Duodenal mucosa (tissue), 2 donors: Measurements from ENCODE around the gene DCX.
"Not testable (repeated sequence)": the region's sequence is repeated elsewhere in the genome, so short reads cannot be mapped to it uniquely, and the experiment has no call there.

Source experiments
- H3K27ac ChIP-seq: one replicate; pipeline ENCODE4 v1.7.0; 2013; ENCODE audit warnings: low read depth, low read length
- H3K27me3 ChIP-seq, 2 donors: one replicate each; pipeline ENCODE4 v1.7.0; 2013; ENCODE audit warnings: low read length in 2 of 2, control low read depth in 1 of 2; ENCODE audit not compliant: insufficient read depth in 2 of 2, control insufficient read depth in 1 of 2
- H3K36me3 ChIP-seq, 2 donors: one replicate each; pipeline ENCODE4 v1.7.0; 2013; ENCODE audit warnings: low read length in 2 of 2, control low read depth in 1 of 2; ENCODE audit not compliant: insufficient read depth in 2 of 2, control insufficient read depth in 1 of 2
- H3K4me1 ChIP-seq, 2 donors: one replicate each; pipeline ENCODE4 v1.7.0; 2013; ENCODE audit warnings: low read length in 2 of 2, control low read depth in 1 of 2; ENCODE audit not compliant: insufficient read depth in 2 of 2, control insufficient read depth in 1 of 2
- H3K4me3 ChIP-seq, 2 donors: one replicate each; pipeline ENCODE4 v1.7.0; 2013; ENCODE audit warnings: low read length in 2 of 2, low read depth in 1 of 2
- H3K9ac ChIP-seq, 2 donors: one replicate each; pipeline ENCODE4 v1.7.0; 2013; ENCODE audit warnings: low read length in 2 of 2, low read depth in 1 of 2
- H3K9me3 ChIP-seq, 2 donors: one replicate each; pipeline ENCODE4 v1.7.0; 2013; ENCODE audit warnings: low read length in 2 of 2, control low read depth in 1 of 2; ENCODE audit not compliant: control insufficient read depth in 1 of 2

The DCX gene

DNA sequence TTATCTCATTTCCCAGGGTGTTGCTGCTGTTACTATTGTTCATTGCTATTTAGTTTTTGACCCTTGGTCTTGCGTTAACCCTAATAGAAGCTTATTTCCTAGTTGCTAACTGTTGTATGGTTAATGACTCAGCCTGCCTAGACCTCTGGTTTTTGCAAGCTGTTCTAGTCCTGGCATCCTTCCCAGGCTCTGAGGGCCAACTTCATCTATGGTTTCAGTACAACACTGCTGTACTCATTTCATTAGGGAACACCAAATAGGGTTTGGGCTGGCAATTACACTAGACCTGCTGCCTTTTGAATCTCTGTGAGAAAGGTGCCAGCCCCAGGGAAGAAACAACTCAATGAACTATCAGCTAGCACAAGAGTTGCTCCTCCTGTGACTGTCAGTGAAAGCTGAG, 59.6 kb downstream of the DCX start:
- H3K4me1 ChIP-seq = peaks cover 9 to 13% of the 10 kb centered on the region in 2 donors
- no peaks in the 10 kb centered on the region for H3K27me3 ChIP-seq
- no peak overlapping the region for H3K27ac ChIP-seq
- H3K4me3 ChIP-seq = no peak overlapping the region
- no peak overlapping the region for H3K9ac ChIP-seq
- no peaks in the 10 kb centered on the region for H3K36me3 ChIP-seq
- H3K9me3 ChIP-seq = no peaks in the 10 kb centered on the region

DNA sequence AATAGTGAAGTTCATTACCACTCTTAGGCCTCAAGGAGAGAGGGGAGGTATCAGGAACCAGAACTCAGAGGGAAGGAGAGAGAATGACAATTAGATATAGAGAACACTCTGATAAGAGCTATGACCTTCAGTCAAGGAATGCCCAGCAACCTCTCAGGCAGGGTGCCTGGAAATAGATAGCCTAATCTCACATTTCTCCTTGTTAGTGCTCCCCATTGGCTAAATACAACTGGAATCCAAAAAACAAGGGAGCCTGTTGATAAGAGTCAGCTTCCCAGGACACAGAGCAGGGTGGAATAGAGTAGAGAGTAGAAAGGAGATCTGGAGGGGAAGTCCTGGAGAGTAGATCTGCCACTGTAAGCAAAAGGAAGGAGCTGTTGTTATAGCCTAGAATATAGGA, 62.1 kb downstream of the DCX start:
- Histone ChIP-seq H3K27ac (no peak overlapping the region), H3K27me3 (no peaks in the 10 kb centered on the region), H3K36me3 (no peaks in the 10 kb centered on the region), H3K4me3 (no peak overlapping the region), H3K4me1 (peaks cover 9 to 13% of the 10 kb centered on the region in 2 donors), H3K9ac (no peak overlapping the region), H3K9me3 (no peaks in the 10 kb centered on the region)

DNA sequence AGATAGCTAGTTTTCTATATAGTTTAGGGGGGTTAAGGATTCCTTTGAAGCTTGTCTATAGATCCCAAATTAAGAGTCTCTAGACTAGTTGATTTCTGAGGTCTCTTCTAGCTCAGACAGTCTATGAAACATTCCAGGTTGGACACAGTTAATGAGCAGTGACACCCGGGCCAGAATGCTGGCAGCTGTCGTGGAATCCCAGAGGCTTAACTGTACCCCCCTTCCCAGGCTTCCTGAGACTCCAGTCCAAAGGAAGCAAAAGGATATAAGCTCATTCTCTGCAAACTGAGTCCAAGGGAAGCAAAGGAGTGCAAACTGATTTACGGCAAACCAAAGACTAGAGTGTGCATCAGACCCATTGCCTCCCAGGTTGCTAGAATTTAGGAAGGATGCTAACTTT, 62.9 kb downstream of the DCX start:
- Histone ChIP-seq H3K27ac (no peak overlapping the region), H3K9ac (no peak overlapping the region), H3K4me1 (peaks cover 9 to 13% of the 10 kb centered on the region in 2 donors), H3K9me3 (no peaks in the 10 kb centered on the region), H3K4me3 (no peak overlapping the region), H3K27me3 (no peaks in the 10 kb centered on the region), H3K36me3 (no peaks in the 10 kb centered on the region)

DNA sequence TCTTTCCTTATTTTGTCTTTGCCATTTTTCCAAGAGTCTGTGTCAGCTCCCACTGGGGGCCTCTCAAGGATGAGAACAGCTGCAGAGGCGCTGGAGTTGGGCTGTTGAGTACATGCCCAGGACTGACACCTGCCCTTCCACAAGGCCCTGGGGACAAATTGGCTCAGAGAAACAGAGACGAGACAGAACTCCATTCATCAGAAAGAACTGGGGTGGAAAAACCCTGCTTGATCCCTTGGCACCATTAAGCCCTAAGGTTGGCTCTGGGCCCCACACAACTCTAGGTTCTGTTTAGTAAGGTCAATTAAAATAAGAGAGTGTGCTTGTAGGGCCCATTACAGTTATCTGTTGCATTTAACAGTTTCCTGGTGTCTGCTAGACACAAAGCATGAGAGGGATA, 63.6 kb downstream of the DCX start:
- no peak overlapping the region for H3K4me3 ChIP-seq
- no peaks in the 10 kb centered on the region for H3K27me3 ChIP-seq
- H3K9me3 ChIP-seq = no peaks in the 10 kb centered on the region
- H3K4me1 ChIP-seq = peaks cover 9 to 13% of the 10 kb centered on the region in 2 donors
- H3K9ac ChIP-seq = no peak overlapping the region
- H3K36me3 ChIP-seq = no peaks in the 10 kb centered on the region
- H3K27ac ChIP-seq = no peak overlapping the region

DNA sequence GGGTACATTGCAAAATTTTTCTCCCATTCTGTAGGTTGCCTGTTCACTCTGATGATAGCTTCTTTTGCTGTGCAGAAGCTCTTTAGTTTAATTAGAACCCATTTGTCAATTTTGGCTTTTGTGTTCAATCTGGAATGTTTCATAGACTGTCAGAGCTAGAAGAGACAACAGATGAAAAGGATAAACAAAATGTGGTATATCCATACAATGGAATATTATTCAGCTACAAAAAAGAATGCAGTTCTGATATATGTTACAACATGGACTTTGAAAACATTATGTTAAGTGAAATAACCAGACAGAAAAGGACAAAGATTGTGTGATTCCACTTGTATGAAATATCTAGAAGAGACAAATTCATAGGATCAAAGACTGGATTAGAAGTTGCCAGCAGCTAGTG, 65.8 kb downstream of the DCX start:
- H3K4me1 ChIP-seq, H3K9me3 ChIP-seq, H3K4me3 ChIP-seq, H3K36me3 ChIP-seq, H3K9ac ChIP-seq, H3K27me3 ChIP-seq, H3K27ac ChIP-seq: not testable (repeated sequence)

DNA sequence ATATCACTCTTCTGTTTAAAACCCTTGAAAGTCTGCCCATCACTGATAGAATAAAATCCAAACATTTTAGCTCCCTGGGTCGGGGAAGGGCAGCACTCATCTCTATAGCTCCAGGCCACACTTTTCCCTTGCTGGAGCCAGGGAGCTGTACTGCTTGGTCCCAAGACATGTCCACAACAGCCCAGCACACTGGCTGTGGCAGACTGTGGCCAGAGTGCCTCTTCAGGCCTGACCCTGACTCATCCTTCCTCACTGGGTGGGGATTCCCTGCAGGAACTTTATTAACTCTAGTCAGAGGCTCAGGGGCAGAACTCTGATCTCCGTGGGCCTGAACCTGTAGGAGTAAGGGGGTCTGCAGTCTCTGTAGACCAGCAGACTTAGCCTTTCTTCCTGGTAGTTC, 71.9 kb downstream of the DCX start:
- Histone ChIP-seq H3K36me3 (no peaks in the 10 kb centered on the region), H3K4me1 (no peaks in the 10 kb centered on the region), H3K27ac (no peak overlapping the region), H3K9me3 (no peaks in the 10 kb centered on the region), H3K4me3 (no peak overlapping the region), H3K9ac (no peak overlapping the region), H3K27me3 (no peaks in the 10 kb centered on the region)

DNA sequence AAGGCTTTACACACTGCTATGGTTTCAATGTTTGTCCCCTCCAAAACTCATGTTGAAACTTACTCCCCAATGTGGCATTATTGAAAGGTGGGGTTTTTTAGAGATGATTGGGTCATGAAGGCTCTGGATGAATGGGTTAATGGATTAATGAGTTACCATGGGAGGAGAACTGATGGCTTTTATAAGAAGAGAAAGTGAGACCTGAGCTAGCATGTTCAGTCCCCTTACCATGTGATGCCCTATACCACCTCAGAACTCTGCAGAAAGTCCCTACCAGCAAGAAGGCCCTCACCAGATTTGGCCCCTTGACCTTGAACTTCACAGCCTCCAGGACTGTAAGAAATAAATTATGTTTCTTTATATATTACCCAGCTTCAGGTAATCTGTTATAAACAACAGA, 72.8 kb downstream of the DCX start:
- no peaks in the 10 kb centered on the region for H3K27me3 ChIP-seq
- no peak overlapping the region for H3K4me3 ChIP-seq
- no peaks in the 10 kb centered on the region for H3K9me3 ChIP-seq
- H3K36me3 ChIP-seq = no peaks in the 10 kb centered on the region
- H3K27ac ChIP-seq = no peak overlapping the region
- no peak overlapping the region for H3K9ac ChIP-seq
- no peaks in the 10 kb centered on the region for H3K4me1 ChIP-seq

DNA sequence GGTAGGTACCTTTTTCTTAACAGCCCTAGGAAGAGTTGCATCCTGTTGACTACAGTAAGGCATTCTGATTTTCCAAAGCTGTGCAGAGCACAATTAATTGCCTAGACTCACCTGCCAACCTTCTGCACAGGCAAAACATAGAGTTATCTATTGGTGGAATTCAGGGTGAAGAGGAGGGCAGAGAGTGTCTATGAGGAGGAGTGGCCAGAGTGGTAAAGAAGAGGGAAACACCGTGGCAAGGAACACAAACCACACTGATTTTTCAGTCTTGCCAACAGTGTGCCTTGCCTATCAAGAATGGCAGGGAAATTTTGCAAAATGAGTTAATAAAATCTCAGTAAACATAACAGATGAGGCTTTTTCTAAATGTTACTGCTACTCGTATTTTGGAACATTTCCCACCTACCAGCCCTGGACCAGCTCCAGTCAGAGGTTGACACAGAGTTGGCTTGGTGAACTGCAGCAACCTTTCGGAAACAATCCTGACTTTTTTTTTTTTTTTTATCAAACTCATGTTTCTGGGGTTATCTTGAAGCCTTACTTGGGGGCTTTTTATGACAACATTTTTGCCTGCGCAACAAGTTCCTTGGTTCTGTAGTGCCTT, 73.8 kb downstream of the DCX start:
- no peaks in the 10 kb centered on the region for H3K27me3 ChIP-seq
- no peaks in the 10 kb centered on the region for H3K36me3 ChIP-seq
- H3K9me3 ChIP-seq = no peaks in the 10 kb centered on the region
- H3K4me1 ChIP-seq = no peaks in the 10 kb centered on the region
- H3K4me3 ChIP-seq = no peak overlapping the region
- H3K9ac ChIP-seq = no peak overlapping the region
- no peak overlapping the region for H3K27ac ChIP-seq

DNA sequence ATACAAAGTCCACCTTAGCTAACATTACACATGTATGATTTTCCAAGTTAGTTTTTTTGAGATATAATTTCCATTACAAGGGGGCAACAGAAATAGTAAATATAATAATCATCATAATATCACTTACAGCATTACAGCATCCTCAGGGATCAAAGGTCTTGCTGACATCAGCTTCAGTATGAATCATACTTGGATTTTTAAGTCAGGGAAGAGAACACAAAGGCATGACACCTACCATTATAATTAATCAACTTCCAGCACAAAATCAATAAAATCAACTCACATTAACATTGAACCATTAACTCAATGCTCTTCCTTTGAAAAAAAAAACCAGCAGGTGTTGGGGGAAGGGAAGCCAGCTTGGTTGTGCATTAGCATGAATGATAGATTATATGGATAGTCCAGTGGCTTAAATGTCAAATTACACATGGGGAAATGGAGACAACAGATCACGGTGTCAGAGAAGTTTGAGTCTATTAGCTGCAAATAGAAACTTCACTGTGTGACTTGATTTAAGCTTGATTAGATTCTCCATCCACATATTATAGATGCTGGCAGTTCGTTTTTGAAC, 74.8 kb downstream of the DCX start:
- Histone ChIP-seq H3K36me3 (no peaks in the 10 kb centered on the region), H3K4me3 (no peak overlapping the region), H3K9ac (no peak overlapping the region), H3K27me3 (no peaks in the 10 kb centered on the region), H3K9me3 (no peaks in the 10 kb centered on the region), H3K27ac (no peak overlapping the region), H3K4me1 (no peaks in the 10 kb centered on the region)

DNA sequence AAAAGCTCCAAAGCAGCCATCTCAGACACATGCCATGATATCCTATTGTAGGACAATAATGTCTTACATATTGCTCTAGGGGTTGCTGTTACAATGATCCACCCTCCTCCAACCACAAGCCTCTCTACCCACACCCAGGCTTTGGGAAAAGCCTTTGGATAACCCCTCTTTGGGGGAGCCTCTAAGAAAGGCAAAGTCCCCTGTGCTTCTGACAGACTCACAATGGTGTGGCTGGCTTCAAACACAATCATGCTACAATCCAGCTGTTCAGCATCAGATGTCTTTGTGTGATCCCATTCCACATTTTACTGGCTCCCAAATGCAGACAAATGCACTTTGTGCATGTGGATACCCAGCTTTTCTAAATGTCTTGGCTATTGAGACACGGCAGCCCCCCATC, 75.9 kb downstream of the DCX start:
- Histone ChIP-seq H3K36me3 (no peaks in the 10 kb centered on the region), H3K27me3 (no peaks in the 10 kb centered on the region), H3K9ac (no peak overlapping the region), H3K4me1 (no peaks in the 10 kb centered on the region), H3K27ac (no peak overlapping the region), H3K9me3 (no peaks in the 10 kb centered on the region), H3K4me3 (no peak overlapping the region)

DNA sequence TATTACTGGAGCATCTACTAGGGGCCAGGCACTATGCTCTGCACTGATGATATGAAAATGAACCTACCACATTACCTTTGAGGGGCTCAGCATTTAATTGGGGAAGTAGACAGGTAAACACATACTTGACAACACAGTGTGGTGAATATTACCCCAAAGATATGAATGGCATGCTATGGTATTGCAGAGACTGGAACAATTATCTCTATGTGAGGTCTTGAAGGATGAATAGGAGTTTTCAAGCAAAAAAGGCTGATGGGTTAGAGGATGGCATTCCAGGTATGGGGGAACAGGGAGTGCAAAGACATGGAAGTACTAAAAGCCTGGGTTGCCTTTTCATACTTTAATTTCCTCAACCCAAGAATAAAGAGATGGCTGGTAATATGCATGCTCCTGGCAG, 82.6 kb downstream of the DCX start:
- Histone ChIP-seq H3K9ac (no peak overlapping the region), H3K9me3 (no peaks in the 10 kb centered on the region), H3K4me3 (no peak overlapping the region), H3K27ac (no peak overlapping the region), H3K36me3 (no peaks in the 10 kb centered on the region), H3K27me3 (no peaks in the 10 kb centered on the region), H3K4me1 (no peaks in the 10 kb centered on the region)
